Stimulated activated CD8-positive, alpha-beta memory T cell treated with anti-CD3 and anti-CD28 coated beads, Interleukin-4, amount 100 ng/mL, for 1 hour (primary cell): ENCODE measurements around the gene ELANE.
A peak's percentile ranks its signal among the peaks of the same experiment; 100 is the strongest.
"Not testable (repeated sequence)": the region's sequence is repeated elsewhere in the genome, so short reads cannot be mapped to it uniquely, and the experiment has no call there.

ENCODE experiments used
- DNase-seq, 2 donors: peaks; one replicate each; pipeline ENCODE4 v3.0.0-alpha.2; 2020; ENCODE audit warnings: low read depth in 2 of 2, low spot score in 1 of 2

Gene ELANE

DNA sequence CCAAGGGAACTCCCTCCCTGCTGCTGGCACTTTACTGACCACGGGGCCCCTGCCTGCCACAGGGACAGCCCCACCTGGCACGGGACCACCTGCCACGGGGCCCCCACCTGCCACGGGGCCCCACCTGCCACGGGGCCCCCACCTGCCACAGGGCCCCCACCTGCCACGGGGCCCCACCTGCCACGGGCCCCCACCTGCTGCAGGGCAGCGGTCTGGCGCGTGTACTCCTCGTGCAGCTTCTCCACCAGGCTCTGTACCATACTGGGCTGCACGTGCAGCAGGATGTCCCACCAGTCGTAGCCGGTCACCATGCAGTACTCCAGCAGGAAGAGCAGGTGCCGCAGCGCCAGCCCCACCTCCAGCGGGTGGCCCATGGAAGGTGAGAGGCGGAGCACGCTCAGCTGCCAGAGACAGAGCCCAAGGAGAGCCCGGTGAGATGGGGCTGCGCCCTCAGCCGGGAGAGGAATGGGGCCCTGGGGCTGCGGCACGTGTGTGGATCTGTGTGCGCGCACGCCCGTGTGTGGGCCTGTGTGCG, 24.7 kb downstream of the ELANE start:
- DNase-seq = no peak

GRCh38 chr19:877992-878660, 26.0 kb downstream of the ELANE start:
- not testable (repeated sequence) for DNase-seq

GRCh38 chr19:878751-879561, 26.9 kb downstream of the ELANE start:
- DNase-seq = not testable (repeated sequence)

DNA sequence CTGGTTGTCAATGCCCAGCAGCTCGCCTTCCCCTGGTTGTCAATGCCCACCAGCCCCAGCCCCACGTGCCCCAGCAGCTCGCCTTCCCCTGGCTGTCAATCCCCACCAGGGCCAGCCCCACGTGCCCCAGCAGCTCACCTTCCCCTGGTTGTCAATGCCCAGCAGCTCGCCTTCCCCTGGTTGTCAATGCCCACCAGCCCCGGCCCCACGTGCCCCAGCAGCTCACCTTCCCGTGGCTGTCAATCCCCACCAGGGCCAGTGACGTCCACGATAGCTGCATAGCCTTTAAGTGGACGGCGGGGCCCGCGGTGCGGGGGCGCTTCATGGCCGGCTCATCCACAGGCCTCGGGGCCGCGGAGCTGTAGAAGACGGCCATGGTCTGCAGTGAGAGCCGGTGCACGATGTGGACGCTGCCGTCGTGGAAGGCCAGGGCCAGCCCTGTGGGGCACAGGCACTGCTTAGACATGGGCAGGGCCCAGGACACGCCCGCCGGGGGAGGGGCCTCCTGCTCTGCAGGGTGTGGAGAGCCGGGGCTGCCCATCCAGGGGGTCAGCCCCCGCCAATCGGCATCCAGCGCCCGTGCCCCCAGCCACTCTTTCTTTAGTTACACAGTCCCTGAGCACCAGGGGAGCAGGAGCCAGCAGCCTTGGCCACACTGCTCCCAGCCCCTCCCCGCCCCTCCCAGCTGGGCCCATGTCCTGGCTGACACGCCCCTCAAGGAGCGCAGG, 27.8 kb downstream of the ELANE start:
- DNase-seq = no peak

DNA sequence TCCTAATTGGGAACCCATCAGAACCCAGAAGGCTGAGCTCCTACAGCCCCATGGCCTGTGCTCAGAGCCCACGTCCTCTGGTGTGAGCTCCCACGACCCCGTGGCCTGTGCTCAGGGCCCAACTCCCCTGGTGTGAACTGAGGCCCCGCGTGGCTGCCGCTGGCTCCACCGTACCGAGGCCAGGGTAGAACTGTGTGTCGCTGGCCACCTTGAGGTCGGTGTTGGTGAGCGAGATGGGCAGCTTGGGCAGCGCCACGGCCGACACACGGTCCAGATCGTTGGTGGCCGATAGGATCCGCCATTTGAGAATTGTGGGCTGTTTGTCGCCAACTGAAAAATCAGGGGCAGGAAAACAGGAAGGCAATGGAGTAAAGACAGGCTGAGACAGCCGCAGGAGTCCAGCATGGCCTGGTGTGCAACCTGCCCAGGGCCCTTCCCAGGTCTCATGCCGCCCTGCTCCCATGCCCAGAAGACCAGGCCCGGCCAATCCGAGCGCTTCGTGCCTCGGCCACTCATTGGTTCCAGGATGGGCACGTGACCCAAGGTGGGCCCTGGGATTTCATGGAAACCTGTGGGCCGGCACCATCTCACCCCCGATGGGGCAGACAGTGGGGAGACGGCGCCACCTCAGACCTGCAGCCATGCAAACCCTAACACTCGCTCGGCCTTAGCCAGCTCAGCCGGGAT, 29.4 kb downstream of the ELANE start:
- no peak for DNase-seq

- DNase-seq = no peak
Measured at GRCh38 chr19:882871-883497, 30.9 kb downstream of the ELANE start.

DNA sequence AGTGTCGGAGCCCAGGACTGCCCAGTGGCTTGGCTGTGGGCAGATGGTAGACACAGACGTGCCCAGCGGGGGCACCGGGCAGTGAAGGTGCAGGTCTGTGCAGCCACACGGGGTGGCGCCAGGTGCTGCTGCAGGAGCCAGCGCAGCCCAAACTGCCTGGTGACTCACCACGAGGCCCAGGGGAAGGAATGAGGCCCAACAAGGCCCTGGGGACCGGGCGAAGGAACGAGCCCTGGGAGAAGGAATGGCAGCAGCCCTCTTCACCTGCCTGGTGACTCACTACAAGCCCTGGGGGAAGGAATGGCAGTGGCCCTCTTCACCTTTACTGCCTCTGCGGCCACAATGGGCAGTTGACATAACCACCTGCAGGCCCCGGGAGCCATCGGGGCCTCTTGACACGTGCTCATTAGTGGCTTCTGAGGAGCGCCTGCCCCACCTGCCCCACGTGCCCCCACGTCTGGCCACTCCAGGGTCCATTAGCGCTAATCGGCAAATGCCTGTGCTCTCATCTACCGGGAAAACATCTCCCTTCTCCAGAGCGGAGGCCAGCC, 31.6 kb downstream of the ELANE start:
- no peak for DNase-seq

DNA sequence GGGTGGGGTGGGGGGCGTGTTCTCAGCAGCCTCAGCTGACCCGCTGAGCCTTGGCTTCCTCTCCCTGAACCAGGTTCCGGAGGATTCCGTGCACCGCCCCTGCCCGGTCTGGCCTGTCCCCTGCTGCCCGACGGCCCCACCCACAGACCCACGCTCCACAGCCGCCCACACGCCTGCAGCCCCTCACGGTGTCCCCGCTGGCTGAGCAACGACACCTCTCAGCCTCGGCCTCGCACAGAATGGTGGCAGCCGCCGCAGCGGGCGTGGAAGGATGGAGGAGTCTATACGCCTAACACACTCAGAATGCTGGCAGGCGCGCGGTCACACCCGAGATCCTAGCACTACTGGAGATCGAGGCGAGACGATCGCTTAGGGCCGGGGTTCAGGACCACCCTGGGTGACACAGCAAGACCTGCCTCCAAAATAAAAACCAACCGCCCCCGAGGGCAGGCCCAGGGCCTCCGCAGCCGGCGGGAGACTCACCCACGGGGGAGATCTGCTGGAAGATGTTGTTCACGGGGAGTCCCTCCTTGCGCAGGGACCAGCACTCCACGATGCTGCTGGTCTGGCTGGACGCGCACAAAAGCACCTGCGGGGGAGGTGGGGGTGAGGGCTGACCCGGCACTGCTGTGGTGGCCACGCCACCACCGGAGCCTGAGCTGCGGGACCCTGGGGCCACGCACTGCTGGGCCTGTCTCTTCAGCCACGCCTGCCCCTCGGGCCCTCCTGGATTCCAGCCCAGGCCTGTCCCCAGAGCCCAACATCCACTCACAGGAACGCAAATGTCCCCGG, 32.5 kb downstream of the ELANE start:
- no peak for DNase-seq

DNA sequence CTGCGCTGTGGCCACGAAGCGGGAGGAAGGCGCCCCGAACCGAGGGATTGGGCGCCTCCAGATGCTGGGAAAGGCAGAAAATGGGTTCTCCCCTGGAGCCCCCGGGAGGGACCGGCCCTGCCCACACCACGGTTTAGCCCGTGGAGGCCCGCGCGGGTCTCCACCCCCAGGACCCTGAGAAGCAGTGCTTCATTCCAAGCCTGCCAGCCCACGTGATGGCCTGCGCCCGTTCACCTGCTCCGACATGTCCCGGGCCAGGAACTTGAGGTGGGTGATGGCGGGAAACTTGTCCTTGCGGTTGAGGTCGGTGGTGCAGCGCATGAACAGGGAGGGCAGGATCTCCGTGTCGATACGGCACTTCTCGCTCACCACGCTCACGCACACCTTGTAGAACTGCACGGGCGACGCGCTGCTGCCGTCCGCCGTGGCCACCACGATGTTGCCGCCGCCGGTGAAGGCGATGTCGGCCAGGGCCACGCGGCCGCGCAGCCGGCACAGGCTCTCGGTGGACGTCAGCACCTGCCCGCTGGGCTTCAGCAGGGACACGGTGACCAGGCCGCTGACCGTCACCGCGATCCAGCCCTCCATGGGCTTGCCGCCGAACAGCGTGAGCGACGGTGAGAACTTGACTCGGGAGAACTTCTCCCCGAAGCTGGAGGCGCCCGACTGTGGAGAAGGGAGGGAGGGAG, 33.6 kb downstream of the ELANE start:
- no peak for DNase-seq

DNA sequence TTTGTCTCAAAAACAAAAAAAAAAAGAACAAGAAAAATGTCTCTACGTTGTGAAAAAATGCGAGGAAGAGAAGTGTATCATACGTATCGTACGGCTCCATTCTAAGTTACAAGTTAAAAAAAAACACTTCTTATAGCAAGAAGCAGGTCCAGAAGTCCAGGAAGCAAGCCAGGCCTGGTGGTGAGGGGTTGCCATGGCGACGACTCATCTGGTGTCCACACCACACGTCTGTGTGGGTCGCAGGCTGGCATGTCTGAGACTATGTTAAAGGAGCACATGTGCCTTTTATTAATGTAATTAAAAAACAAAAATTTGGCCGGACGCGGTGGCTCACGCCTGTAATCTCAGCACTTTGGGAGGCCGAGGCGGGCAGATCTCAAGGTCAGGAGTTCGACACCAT, 35.0 kb downstream of the ELANE start:
- no peak for DNase-seq

- DNase-seq = no peak
Measured at GRCh38 chr19:887599-887998, 35.5 kb downstream of the ELANE start.

- DNase-seq = peak in 1 of 2 donors; percentile 52
Measured at GRCh38 chr19:888581-889385, 36.7 kb downstream of the ELANE start.

GRCh38 chr19:889662-890295, 37.7 kb downstream of the ELANE start:
- DNase-seq = no peak

- no peak for DNase-seq
Measured at GRCh38 chr19:890831-891230, 38.7 kb downstream of the ELANE start.

DNA sequence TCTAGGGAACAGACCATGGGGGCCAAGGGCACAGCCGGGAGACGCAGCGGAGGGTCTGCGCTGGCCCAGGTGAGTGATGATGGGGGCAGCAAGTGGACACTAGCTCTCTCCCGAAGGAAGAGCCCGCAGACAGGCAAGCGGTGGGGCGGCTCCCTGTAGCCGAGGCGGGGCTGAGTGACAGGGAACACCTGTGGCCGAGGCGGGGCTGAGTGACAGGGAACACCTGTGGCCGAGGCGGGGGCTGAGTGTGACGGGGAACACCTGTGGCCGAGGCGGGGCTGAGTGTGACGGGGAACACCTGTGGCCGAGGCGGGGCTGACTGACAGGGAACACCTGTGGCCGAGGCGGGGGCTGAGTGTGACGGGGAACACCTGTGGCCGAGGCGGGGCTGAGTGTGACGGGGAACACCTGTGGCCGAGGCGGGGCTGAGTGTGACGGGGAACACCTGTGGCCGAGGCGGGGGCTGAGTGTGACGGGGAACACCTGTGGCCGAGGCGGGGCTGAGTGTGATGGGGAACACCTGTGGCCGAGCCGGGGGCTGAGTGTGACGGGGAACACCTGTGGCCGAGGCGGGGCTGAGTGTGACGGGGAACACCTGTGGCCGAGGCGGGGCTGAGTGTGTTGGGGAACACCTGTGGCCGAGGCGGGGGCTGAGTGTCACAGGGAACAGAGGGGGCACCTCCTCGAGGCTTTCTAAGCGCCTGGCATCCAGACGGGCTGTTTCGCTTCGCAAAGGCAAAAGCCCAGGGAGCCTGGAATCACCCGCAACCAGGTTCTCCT, 39.5 kb downstream of the ELANE start:
- not testable (repeated sequence) for DNase-seq

- DNase-seq = no peak
Measured at GRCh38 chr19:892243-892893, 40.3 kb downstream of the ELANE start.
